Neuronal stem cell (in vitro differentiated cells): ENCODE data around the gene KIAA0930.

Source experiments
- DNase-seq: peaks from one replicate; pipeline ENCODE4 v3.0.0-alpha.2; 2013; ENCODE audit warnings: low spot score
- H2AFZ ChIP-seq: one replicate; pipeline ENCODE4 v1.6.1; 2013; ENCODE audit warnings: mild to moderate bottlenecking, low read length, inconsistent platforms
- H2AK5ac ChIP-seq: 2 replicates; pipeline ENCODE4 v1.6.1; 2013; ENCODE audit warnings: low read depth, mild to moderate bottlenecking, inconsistent platforms, low read length, moderate library complexity, mixed read lengths
- H2BK120ac ChIP-seq: 2 replicates; pipeline ENCODE4 v1.6.1; 2013; ENCODE audit warnings: low read depth, mild to moderate bottlenecking, inconsistent platforms, low read length, moderate library complexity, mixed read lengths
- H2BK12ac ChIP-seq: one replicate; pipeline ENCODE4 v1.6.1; 2013; ENCODE audit warnings: low read length, inconsistent platforms
- H2BK15ac ChIP-seq: 2 replicates; pipeline ENCODE4 v1.6.1; 2013; ENCODE audit warnings: mild to moderate bottlenecking, low read length, inconsistent platforms, mixed read lengths
- H2BK5ac ChIP-seq: one replicate; pipeline ENCODE4 v1.6.1; 2013; ENCODE audit warnings: inconsistent platforms, mild to moderate bottlenecking, low read length, moderate library complexity
- H3K14ac ChIP-seq: one replicate; pipeline ENCODE4 v1.6.1; 2013; ENCODE audit warnings: low read length, inconsistent platforms
- H3K18ac ChIP-seq: 2 replicates; pipeline ENCODE4 v1.6.1; 2013; ENCODE audit warnings: low read length, inconsistent platforms
- H3K23ac ChIP-seq: 2 replicates; pipeline ENCODE4 v1.6.1; 2013; ENCODE audit warnings: low read depth, mild to moderate bottlenecking, mixed read lengths, low read length, inconsistent platforms; ENCODE audit not compliant: poor library complexity
- H3K27ac ChIP-seq: replicated peaks from 3 replicates; pipeline ENCODE4 v1.5.1; 2013; ENCODE audit warnings: low read length, inconsistent platforms
- H3K27me3 ChIP-seq, 3 experiments: 2 replicates each; pipeline ENCODE4 v1.6.1; 2013; ENCODE audit warnings: low read length in 3 of 3, mild to moderate bottlenecking in 2 of 3, inconsistent platforms in 1 of 3, low read depth in 1 of 3, mixed read lengths in 1 of 3, moderate library complexity in 1 of 3; ENCODE audit not compliant: control insufficient read depth in 3 of 3, insufficient read depth in 3 of 3
- H3K36me3 ChIP-seq, 2 donors: replicated peaks in 1 of 2; 2 replicates each; pipeline ENCODE4 v1.6.1; 2013; ENCODE audit warnings: low read length in 2 of 2; ENCODE audit not compliant: control insufficient read depth in 2 of 2, insufficient read depth in 2 of 2
- H3K4ac ChIP-seq: 2 replicates; pipeline ENCODE4 v1.6.1; 2013; ENCODE audit warnings: inconsistent platforms, mild to moderate bottlenecking, low read length, moderate library complexity
- H3K4me1 ChIP-seq, 2 donors: 1 replicate in 1 of 2; 2 replicates in 1 of 2; pipeline ENCODE4 v1.6.1; 2013; ENCODE audit warnings: low read length in 2 of 2, low read depth in 1 of 2; ENCODE audit not compliant: control insufficient read depth in 2 of 2, insufficient read depth in 1 of 2
- H3K4me2 ChIP-seq: one replicate; pipeline ENCODE4 v1.6.1; 2013; ENCODE audit warnings: mild to moderate bottlenecking, low read length, inconsistent platforms; ENCODE audit not compliant: insufficient read depth, poor library complexity, severe bottlenecking
- H3K4me3 ChIP-seq, 2 donors: 2 replicates each; pipeline ENCODE4 v1.5.1; 2013; ENCODE audit warnings: low read length in 2 of 2, mild to moderate bottlenecking in 2 of 2, inconsistent platforms in 1 of 2, moderate library complexity in 1 of 2
- H3K79me1 ChIP-seq: one replicate; pipeline ENCODE4 v1.6.1; 2013; ENCODE audit warnings: low read depth, mild to moderate bottlenecking, inconsistent platforms, low read length, moderate library complexity
- H3K9ac ChIP-seq: one replicate; pipeline ENCODE4 v1.6.1; 2013; ENCODE audit warnings: mild to moderate bottlenecking, low read depth, low read length, inconsistent platforms; ENCODE audit not compliant: poor library complexity
- H3K9me3 ChIP-seq, 2 donors: replicated peaks in 1 of 2; 2 replicates each; pipeline versions ENCODE3 to v1.6.1; 2013; ENCODE audit warnings: low read length in 2 of 2, mild to moderate bottlenecking in 2 of 2, inconsistent platforms in 1 of 2, low read depth in 1 of 2, mixed read lengths in 1 of 2, moderate library complexity in 1 of 2; ENCODE audit not compliant: control insufficient read depth in 2 of 2, insufficient read depth in 1 of 2
- H4K8ac ChIP-seq: one replicate; pipeline ENCODE4 v1.6.1; 2013; ENCODE audit warnings: low read depth, mild to moderate bottlenecking, inconsistent platforms, low read length, moderate library complexity
- H4K91ac ChIP-seq: one replicate; pipeline ENCODE4 v1.6.1; 2013; ENCODE audit warnings: low read length, low read depth, mild to moderate bottlenecking, inconsistent platforms; ENCODE audit not compliant: poor library complexity
- WGBS, 2 donors: extraction: QIAGEN DNeasy Blood & Tissue Kit; methylation state at CpG; one replicate each; pipeline ENCODE4 v1.1.7; 2013; ENCODE audit warnings: missing lambda C conversion rate in 2 of 2, mixed read lengths in 1 of 2; ENCODE audit not compliant: insufficient read length in 2 of 2, insufficient replicate concordance in 1 of 2; ENCODE audit errors: extremely low coverage in 2 of 2; 5-methylcytosine and 5-hydroxymethylcytosine counted together

The KIAA0930 gene

DNA sequence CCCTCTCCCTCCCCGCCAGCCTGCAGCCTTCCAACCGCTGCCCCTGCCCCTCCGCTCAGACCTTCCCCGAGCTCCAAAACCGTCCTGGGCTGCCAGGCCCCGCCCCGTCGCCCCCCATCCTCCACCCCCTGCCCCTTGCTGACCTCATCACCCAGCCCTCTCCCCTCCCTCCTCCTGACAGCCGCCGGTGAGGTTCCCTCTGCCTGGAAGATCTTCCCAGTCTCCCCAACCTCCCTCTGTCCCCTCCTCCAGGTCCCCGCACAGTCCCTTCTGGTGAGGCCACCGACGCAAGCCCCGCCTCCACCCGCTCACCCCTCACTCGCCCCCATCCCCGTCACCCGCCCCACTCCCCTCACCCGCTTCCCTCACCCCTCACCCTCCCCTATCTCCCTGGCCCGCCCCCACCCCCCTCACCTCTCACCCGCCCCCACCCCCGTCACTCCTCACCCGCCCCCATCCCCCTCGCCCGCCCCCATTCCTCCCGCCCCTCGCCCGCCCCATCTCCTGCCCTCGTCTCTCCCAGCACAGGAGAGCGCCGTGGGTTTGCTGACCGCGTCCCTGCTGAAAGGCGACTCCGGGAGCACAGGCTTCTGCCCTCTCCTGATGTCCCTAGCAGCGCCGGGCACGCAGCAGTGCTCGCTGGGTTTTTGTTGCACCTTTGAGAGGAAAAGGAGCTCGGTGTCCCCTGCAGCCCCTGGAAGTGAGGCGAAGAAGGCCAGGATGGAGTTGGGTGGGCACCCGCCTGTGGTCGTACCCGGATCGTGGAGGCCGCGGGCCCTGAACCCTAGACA lies 27.7 kb upstream of the KIAA0930 start:
- Histone ChIP-seq H2BK12ac (no peak overlapping the region), H2BK15ac (no peak overlapping the region), H3K27ac (peak overlapping the region; percentile 93), H3K4me3 (peak overlapping the region; percentile 64 to 82), H3K36me3 (no peaks in the 10 kb centered on the region), H2BK5ac (peak overlapping the region; percentile 84), H4K8ac (no peak overlapping the region), H3K4me1 (peaks cover 8 to 12% of the 10 kb centered on the region in 2 donors), H3K4me2 (peak overlapping the region; percentile 91), H3K9me3 (no peaks in the 10 kb centered on the region), H3K27me3 (peaks cover 0 to 37% (median 8%) of the 10 kb centered on the region in 3 experiments), H4K91ac (no peak overlapping the region), H2AFZ (peak overlapping the region; percentile 100), H3K14ac (peak overlapping the region; percentile 90), H3K18ac (peak overlapping the region; percentile 99), H3K4ac (no peak overlapping the region), H3K79me1 (peaks cover 1% of the 10 kb centered on the region), H3K9ac (peak overlapping the region; percentile 83), H2AK5ac (no peak overlapping the region), H2BK120ac (no peak overlapping the region), H3K23ac (peak overlapping the region; percentile 77)
- peak; percentile 89 for DNase-seq
- no CpG with 5 or more reads among the region's 47 CpGs for WGBS, 2 donors

- H3K79me1 ChIP-seq = no peaks in the 10 kb centered on the region
- no peak overlapping the region for H3K9ac ChIP-seq
- no peak overlapping the region for H2BK15ac ChIP-seq
- no peak overlapping the region for H3K4me2 ChIP-seq
- H3K27me3 ChIP-seq = peaks cover 0 to 29% (median 8%) of the 10 kb centered on the region in 3 experiments
- H3K4ac ChIP-seq = no peak overlapping the region
- H3K9me3 ChIP-seq = no peaks in the 10 kb centered on the region
- no peak overlapping the region for H4K8ac ChIP-seq
- no peak overlapping the region for H4K91ac ChIP-seq
- no peak overlapping the region for H2BK12ac ChIP-seq
- peaks cover 7 to 12% of the 10 kb centered on the region in 2 donors for H3K4me1 ChIP-seq
- no peak overlapping the region for H3K23ac ChIP-seq
- DNase-seq = no peak
- no peak overlapping the region for H2BK5ac ChIP-seq
- H2BK120ac ChIP-seq = no peak overlapping the region
- H3K27ac ChIP-seq = no peak overlapping the region
- H2AK5ac ChIP-seq = no peak overlapping the region
- H2AFZ ChIP-seq = no peak overlapping the region
- H3K14ac ChIP-seq = no peak overlapping the region
- WGBS, 2 donors = no CpG with 5 or more reads among the region's 7 CpGs
- H3K36me3 ChIP-seq = no peaks in the 10 kb centered on the region
- H3K18ac ChIP-seq = no peak overlapping the region
- H3K4me3 ChIP-seq = no peak overlapping the region
Measured at GRCh38 chr22:45265535-45265934, 24.8 kb upstream of the KIAA0930 start.

GRCh38 chr22:45263463-45264269 lies 23.0 kb upstream of the KIAA0930 start:
- H2AK5ac ChIP-seq = peak overlapping the region; percentile 47
- peak overlapping the region; percentile 15 for H3K18ac ChIP-seq
- no peak overlapping the region for H3K4me2 ChIP-seq
- no peak overlapping the region for H3K4me3 ChIP-seq
- no peak overlapping the region for H3K23ac ChIP-seq
- H4K91ac ChIP-seq = no peak overlapping the region
- H3K4me1 ChIP-seq = peaks cover 1 to 7% of the 10 kb centered on the region in 2 donors
- H3K9ac ChIP-seq = no peak overlapping the region
- no peak overlapping the region for H3K4ac ChIP-seq
- H3K36me3 ChIP-seq = no peaks in the 10 kb centered on the region
- H3K9me3 ChIP-seq = no peaks in the 10 kb centered on the region
- H2AFZ ChIP-seq = peak overlapping the region; percentile 90
- H3K79me1 ChIP-seq = no peaks in the 10 kb centered on the region
- no peak overlapping the region for H2BK5ac ChIP-seq
- H3K14ac ChIP-seq = no peak overlapping the region
- H2BK12ac ChIP-seq = no peak overlapping the region
- H4K8ac ChIP-seq = no peak overlapping the region
- no peak overlapping the region for H2BK120ac ChIP-seq
- peaks cover 0 to 19% (median 0%) of the 10 kb centered on the region in 3 experiments for H3K27me3 ChIP-seq
- no peak overlapping the region for H3K27ac ChIP-seq
- DNase-seq = no peak
- peak overlapping the region; percentile 17 for H2BK15ac ChIP-seq
- WGBS, 2 donors = no CpG with 5 or more reads among the region's 17 CpGs

DNA sequence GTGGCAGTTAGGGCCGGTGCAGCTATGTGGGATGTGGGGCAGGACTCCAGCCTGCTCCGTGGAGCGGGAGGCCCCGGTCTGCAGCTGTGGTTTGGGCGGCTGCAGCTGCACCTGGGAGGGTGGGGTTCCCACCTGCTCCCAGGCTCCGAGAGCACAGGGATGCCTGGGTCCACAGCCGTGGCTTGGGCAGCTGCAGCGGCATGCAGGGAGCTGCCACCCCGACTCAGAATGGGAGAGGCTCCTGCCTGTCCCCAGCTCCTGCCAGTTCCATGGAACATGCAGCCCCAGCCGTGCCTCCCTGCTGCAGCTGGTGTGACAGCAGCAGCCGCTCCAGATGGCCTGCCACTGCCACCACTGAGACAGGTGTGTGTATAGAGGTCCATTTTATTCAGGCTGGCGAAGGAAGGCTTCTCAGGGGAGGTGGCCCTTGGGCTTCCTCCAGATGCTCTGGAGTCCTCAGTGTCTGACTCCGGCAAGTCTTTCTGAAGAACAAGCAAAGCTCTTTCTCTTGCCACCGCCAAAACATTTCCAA lies 22.3 kb upstream of the KIAA0930 start:
- H3K9ac ChIP-seq = no peak overlapping the region
- no CpG with 5 or more reads among the region's 14 CpGs for whole genome bisulfite sequencing, 2 donors
- no peak overlapping the region for H3K23ac ChIP-seq
- no peak overlapping the region for H3K4me2 ChIP-seq
- no peak overlapping the region for H4K8ac ChIP-seq
- H3K4me3 ChIP-seq = no peak overlapping the region
- H2AK5ac ChIP-seq = peak overlapping the region; percentile 47
- H3K27ac ChIP-seq = no peak overlapping the region
- no peak overlapping the region for H3K4ac ChIP-seq
- H2BK5ac ChIP-seq = no peak overlapping the region
- no peak overlapping the region for H4K91ac ChIP-seq
- peak overlapping the region; percentile 8 for H3K18ac ChIP-seq
- no peak overlapping the region for H2BK120ac ChIP-seq
- peak overlapping the region; percentile 17 for H2BK15ac ChIP-seq
- no peak overlapping the region for H2BK12ac ChIP-seq
- peaks cover 0 to 19% (median 0%) of the 10 kb centered on the region in 3 experiments for H3K27me3 ChIP-seq
- peaks cover 1 to 7% of the 10 kb centered on the region in 2 donors for H3K4me1 ChIP-seq
- no peak overlapping the region for H2AFZ ChIP-seq
- no peaks in the 10 kb centered on the region for H3K36me3 ChIP-seq
- no peaks in the 10 kb centered on the region for H3K9me3 ChIP-seq
- no peaks in the 10 kb centered on the region for H3K79me1 ChIP-seq
- no peak overlapping the region for H3K14ac ChIP-seq
- no peak for DNase-seq
